ENCODE results near the gene PLK1. TPM values are rescaled to one million over a fixed set of nuclear protein-coding genes. Genes with fewer than 3 reads are reported as not detected.

Gene PLK1
- total and polyA plus RNA-seq, 2 of the 13 experiments (the other 11 are each of a cell fraction or from before 2014, with no cell fraction given): 71.5 to 76.3 TPM

GRCh38 chr16:23694644-23695373 lies 16.1 kb downstream of the PLK1 start (continued):
- peak; percentile 49 for TF ChIP-seq MED8 (CRISPR knock-in tag; IDR thresholded peaks at IDR 0.05; ENCODE audit: insufficient replicate concordance)
- no peak for TF ChIP-seq THAP7 (CRISPR knock-in tag; IDR thresholded peaks at IDR 0.05)
- no peak for TF ChIP-seq KAT2B (IDR thresholded peaks at IDR 0.05; ENCODE audit: borderline replicate concordance, low read depth, low read length)
- TF ChIP-seq DNMT1 (CRISPR knock-in tag; IDR thresholded peaks at IDR 0.05): peak; percentile 90
- peak; percentile 75; the same call in 1 of the 2 replicates for TF ChIP-seq AKAP8 (CRISPR knock-in tag; IDR thresholded peaks at IDR 0.05)
- TF ChIP-seq REPIN1 (CRISPR knock-in tag; IDR thresholded peaks at IDR 0.05; ENCODE audit: borderline replicate concordance, low read depth): peak; percentile 87
- TF ChIP-seq ZNF230 (CRISPR knock-in tag; IDR thresholded peaks at IDR 0.05): peak; percentile 86; the same call in 1 of the 2 replicates
- no peak for TF ChIP-seq ZNF460 (CRISPR knock-in tag; IDR thresholded peaks at IDR 0.05; ENCODE audit: borderline replicate concordance)
- TF ChIP-seq, protein P1, sequence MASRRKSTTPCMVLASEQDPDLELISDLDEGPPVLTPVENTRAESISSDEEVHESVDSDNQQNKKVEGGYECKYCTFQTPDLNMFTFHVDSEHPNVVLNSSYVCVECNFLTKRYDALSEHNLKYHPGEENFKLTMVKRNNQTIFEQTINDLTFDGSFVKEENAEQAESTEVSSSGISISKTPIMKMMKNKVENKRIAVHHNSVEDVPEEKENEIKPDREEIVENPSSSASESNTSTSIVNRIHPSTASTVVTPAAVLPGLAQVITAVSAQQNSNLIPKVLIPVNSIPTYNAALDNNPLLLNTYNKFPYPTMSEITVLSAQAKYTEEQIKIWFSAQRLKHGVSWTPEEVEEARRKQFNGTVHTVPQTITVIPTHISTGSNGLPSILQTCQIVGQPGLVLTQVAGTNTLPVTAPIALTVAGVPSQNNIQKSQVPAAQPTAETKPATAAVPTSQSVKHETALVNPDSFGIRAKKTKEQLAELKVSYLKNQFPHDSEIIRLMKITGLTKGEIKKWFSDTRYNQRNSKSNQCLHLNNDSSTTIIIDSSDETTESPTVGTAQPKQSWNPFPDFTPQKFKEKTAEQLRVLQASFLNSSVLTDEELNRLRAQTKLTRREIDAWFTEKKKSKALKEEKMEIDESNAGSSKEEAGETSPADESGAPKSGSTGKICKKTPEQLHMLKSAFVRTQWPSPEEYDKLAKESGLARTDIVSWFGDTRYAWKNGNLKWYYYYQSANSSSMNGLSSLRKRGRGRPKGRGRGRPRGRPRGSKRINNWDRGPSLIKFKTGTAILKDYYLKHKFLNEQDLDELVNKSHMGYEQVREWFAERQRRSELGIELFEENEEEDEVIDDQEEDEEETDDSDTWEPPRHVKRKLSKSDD (CRISPR knock-in tag; IDR thresholded peaks at IDR 0.05; ENCODE audit: low read depth): no peak
- TF ChIP-seq, protein P2, sequence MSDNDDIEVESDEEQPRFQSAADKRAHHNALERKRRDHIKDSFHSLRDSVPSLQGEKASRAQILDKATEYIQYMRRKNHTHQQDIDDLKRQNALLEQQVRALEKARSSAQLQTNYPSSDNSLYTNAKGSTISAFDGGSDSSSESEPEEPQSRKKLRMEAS (IDR thresholded peaks at IDR 0.05): peak; percentile 57; the same call in 1 of the 2 replicates
- no peak for TF ChIP-seq ZNF232 (CRISPR knock-in tag; IDR thresholded peaks at IDR 0.05; ENCODE audit: borderline replicate concordance)
- peak; percentile 43; the same call in 1 of the 2 replicates for TF ChIP-seq ZNF263 (CRISPR knock-in tag; IDR thresholded peaks at IDR 0.05)
- TF ChIP-seq ZEB1 (IDR thresholded peaks at IDR 0.05; ENCODE audit: insufficient replicate concordance, low read depth): peak; percentile 47
- TF ChIP-seq ASH2L (IDR thresholded peaks at IDR 0.05; ENCODE audit: insufficient read length, low read depth, low read length): peak; percentile 64
- TF ChIP-seq HNRNPL (IDR thresholded peaks at IDR 0.05; ENCODE audit: low read depth, low read length): 0 out of 2 replicates have a peak, but pooled peaks have one; percentile 36
- no peak for TF ChIP-seq ZNF253 (CRISPR knock-in tag; IDR thresholded peaks at IDR 0.05; ENCODE audit: borderline replicate concordance)

Measured in HepG2 (cell line).